ENCODE results near the gene TAPBP. TPM values are rescaled to one million over a fixed set of nuclear protein-coding genes. Genes with fewer than 3 reads are reported as not detected.
"Not testable (repeated sequence)": the region's sequence is repeated elsewhere in the genome, so short reads cannot be mapped to it uniquely, and the experiment has no call there.

TAPBP gene
- total RNA-seq, 1 donor from 2014 or later = 63.5 TPM

GRCh38 chr6:33295621-33296369 is 18.1 kb downstream of the TAPBP start:
- no peak for ATAC-seq

- ATAC-seq = no peak
These were observed 19.6 kb downstream of the TAPBP start for GRCh38 chr6:33294086-33294823.

- ATAC-seq = no peak
These were observed 20.7 kb downstream of the TAPBP start for GRCh38 chr6:33292996-33293682.

- no peak for ATAC-seq
These were observed 23.4 kb downstream of the TAPBP start for GRCh38 chr6:33290459-33290858.

- ATAC-seq = peak; percentile 6
These were observed 24.0 kb downstream of the TAPBP start for GRCh38 chr6:33289784-33290315.

- peak; percentile 88 for ATAC-seq
These were observed 24.7 kb downstream of the TAPBP start, which contains the start of the genes PFDN6 and WDR46 for GRCh38 chr6:33288921-33289783. Gene PFDN6, plus strand, starts transcription at chr6:33289601. Its CDS starts 256 bp downstream, at chr6:33289857. Gene WDR46, minus strand, starts transcription at chr6:33289239. Its CDS starts 69 bp downstream, at chr6:33289170.

GRCh38 chr6:33288141-33288920 is 25.5 kb downstream of the TAPBP start:
- ATAC-seq = no peak

GRCh38 chr6:33286946-33287914 is 26.6 kb downstream of the TAPBP start:
- no peak for ATAC-seq

- ATAC-seq = not testable (repeated sequence)
These were observed 28.7 kb downstream of the TAPBP start for GRCh38 chr6:33285214-33285613.

GRCh38 chr6:33280539-33280938 is 33.3 kb downstream of the TAPBP start:
- ATAC-seq = no peak

- ATAC-seq = peak; percentile 17
These were observed 33.8 kb downstream of the TAPBP start for GRCh38 chr6:33279971-33280511.

- no peak for ATAC-seq
These were observed 34.6 kb downstream of the TAPBP start for GRCh38 chr6:33279257-33279695.

GRCh38 chr6:33278810-33279209 is 35.1 kb downstream of the TAPBP start:
- ATAC-seq = no peak

- ATAC-seq = no peak
These were observed 35.5 kb downstream of the TAPBP start for GRCh38 chr6:33278392-33278741.

GRCh38 chr6:33277663-33278391 is 36.1 kb downstream of the TAPBP start:
- ATAC-seq = peak; percentile 3

- peak; percentile 85 for ATAC-seq
These were observed 36.8 kb downstream of the TAPBP start, which contains the start of gene B3GALT4 for GRCh38 chr6:33276864-33277662. Gene B3GALT4, plus strand, starts transcription at chr6:33277123. Its CDS starts 297 bp downstream, at chr6:33277420.

GRCh38 chr6:33276581-33276863 is 37.4 kb downstream of the TAPBP start:
- ATAC-seq = no peak
